HUES6 (cell line): Measurements from ENCODE around the gene GHITM.
"Not testable (repeated sequence)": the region's sequence is repeated elsewhere in the genome, so short reads cannot be mapped to it uniquely, and the experiment has no call there.

Source experiments
- H3K27ac ChIP-seq: 2 replicates; pipeline ENCODE4 v1.7.0; 2013; ENCODE audit warnings: low read depth, mild to moderate bottlenecking, low read length, inconsistent platforms
- H3K27me3 ChIP-seq: 2 replicates; pipeline ENCODE4 v1.6.1; 2013; ENCODE audit warnings: low read length; ENCODE audit not compliant: control insufficient read depth, insufficient read depth
- H3K36me3 ChIP-seq: 2 replicates; pipeline ENCODE4 v1.6.1; 2013; ENCODE audit warnings: low read length; ENCODE audit not compliant: control insufficient read depth, insufficient read depth
- H3K4me1 ChIP-seq: 2 replicates; pipeline ENCODE4 v1.6.1; 2013; ENCODE audit warnings: low read length; ENCODE audit not compliant: control insufficient read depth, insufficient read depth
- H3K4me3 ChIP-seq: 2 replicates; pipeline ENCODE4 v1.5.1; 2013; ENCODE audit warnings: low read depth, low read length
- H3K9ac ChIP-seq: one replicate; pipeline ENCODE4 v1.6.1; 2013; ENCODE audit warnings: mild to moderate bottlenecking, low read length
- H3K9me3 ChIP-seq: 2 replicates; pipeline ENCODE4 v1.6.1; 2013; ENCODE audit warnings: low read depth, low read length; ENCODE audit not compliant: control insufficient read depth, insufficient read depth

Gene GHITM, protein sequence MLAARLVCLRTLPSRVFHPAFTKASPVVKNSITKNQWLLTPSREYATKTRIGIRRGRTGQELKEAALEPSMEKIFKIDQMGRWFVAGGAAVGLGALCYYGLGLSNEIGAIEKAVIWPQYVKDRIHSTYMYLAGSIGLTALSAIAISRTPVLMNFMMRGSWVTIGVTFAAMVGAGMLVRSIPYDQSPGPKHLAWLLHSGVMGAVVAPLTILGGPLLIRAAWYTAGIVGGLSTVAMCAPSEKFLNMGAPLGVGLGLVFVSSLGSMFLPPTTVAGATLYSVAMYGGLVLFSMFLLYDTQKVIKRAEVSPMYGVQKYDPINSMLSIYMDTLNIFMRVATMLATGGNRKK

GRCh38 chr10:84139126-84140035 lies at the start of gene GHITM:
Gene GHITM (plus strand): TSS chr10:84139509. CDS start chr10:84141501, 1,992 bp downstream.
- H3K36me3 ChIP-seq = peaks cover 28% of the 10 kb centered on the region
- H3K27me3 ChIP-seq = no peaks in the 10 kb centered on the region
- H3K9ac ChIP-seq = peak within 1 kb of the TSS; percentile 94
- no peaks in the 10 kb centered on the region for H3K9me3 ChIP-seq
- peak within 1 kb of the TSS; percentile 85 for H3K4me3 ChIP-seq
- peak within 1 kb of the TSS; percentile 82 for H3K27ac ChIP-seq
- H3K4me1 ChIP-seq = peaks cover 17% of the 10 kb centered on the region; the same call in 1 of the 2 replicates

DNA sequence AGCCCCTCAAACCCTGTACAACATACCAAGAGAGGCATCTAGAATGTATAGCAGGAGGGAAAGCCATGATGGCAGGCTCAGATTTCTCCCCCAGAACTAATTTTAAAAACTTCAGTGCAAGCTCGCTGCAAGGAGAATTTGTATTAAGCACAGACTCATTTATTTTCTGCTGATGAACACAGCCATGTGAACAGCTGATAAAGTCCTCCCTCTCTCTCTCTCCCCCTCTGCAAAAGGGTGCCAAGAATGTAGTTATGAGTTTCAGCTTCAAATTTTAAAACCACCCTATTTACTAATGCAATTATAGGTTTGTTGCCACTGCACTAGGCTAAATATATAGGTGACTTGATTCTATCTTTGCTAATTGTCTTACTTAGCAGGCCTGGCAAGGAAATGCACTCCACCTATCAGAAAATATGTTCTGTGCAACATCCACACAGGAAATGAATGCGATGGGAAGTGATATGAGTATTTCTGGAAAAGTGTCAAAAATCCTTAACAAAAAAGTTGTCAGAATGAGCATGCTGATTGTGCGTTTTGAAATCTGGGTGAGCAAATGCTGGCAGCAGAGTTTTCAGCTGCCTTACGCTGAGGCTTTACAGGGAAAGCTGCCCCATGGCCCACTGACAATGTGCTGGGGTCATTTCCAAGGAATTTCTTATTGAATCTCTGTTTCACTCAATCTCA lies 43.4 kb upstream of the GHITM start:
- H3K27ac ChIP-seq = no peak overlapping the region
- no peak overlapping the region for H3K4me3 ChIP-seq
- no peak overlapping the region for H3K9ac ChIP-seq

GRCh38 chr10:84097787-84098353 lies 41.4 kb upstream of the GHITM start:
- H3K9me3 ChIP-seq = no peaks in the 10 kb centered on the region
- H3K36me3 ChIP-seq = no peaks in the 10 kb centered on the region
- H3K4me1 ChIP-seq = no peaks in the 10 kb centered on the region
- no peak overlapping the region for H3K4me3 ChIP-seq
- no peak overlapping the region for H3K27ac ChIP-seq
- no peak overlapping the region for H3K9ac ChIP-seq
- H3K27me3 ChIP-seq = no peaks in the 10 kb centered on the region

More for the DNA sequence above, 43.4 kb upstream of the GHITM start:
- no peaks in the 10 kb centered on the region for H3K36me3 ChIP-seq
- no peaks in the 10 kb centered on the region for H3K4me1 ChIP-seq
- no peaks in the 10 kb centered on the region for H3K9me3 ChIP-seq
- no peaks in the 10 kb centered on the region for H3K27me3 ChIP-seq

GRCh38 chr10:84098667-84099066 lies 40.6 kb upstream of the GHITM start:
- H3K9me3 ChIP-seq = no peaks in the 10 kb centered on the region
- H3K27ac ChIP-seq = no peak overlapping the region
- H3K4me1 ChIP-seq = no peaks in the 10 kb centered on the region
- no peak overlapping the region for H3K9ac ChIP-seq
- no peaks in the 10 kb centered on the region for H3K36me3 ChIP-seq
- H3K27me3 ChIP-seq = no peaks in the 10 kb centered on the region
- no peak overlapping the region for H3K4me3 ChIP-seq

DNA sequence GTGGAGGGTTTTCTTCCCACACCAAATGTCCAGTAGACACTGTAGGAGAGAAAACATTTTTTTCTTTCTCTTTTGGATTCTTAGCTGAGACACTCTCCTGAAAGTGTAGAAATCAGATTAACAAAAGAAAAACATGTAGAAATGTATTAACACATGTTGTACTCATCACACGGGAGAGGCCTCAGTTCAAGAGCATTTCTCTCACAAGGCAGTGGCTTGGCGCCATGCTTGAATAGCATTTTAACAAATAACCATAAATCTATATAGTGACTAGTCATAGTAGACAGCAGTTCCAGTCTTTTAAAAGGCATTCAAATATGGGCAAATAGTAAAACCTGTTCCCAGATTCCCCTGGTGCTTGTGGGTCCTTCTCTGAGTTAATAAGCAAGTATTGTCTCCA lies 38.3 kb upstream of the GHITM start:
- Histone ChIP-seq H3K36me3 (no peaks in the 10 kb centered on the region), H3K4me3 (no peak overlapping the region), H3K9me3 (no peaks in the 10 kb centered on the region), H3K4me1 (no peaks in the 10 kb centered on the region), H3K27me3 (no peaks in the 10 kb centered on the region), H3K27ac (no peak overlapping the region), H3K9ac (no peak overlapping the region)

DNA sequence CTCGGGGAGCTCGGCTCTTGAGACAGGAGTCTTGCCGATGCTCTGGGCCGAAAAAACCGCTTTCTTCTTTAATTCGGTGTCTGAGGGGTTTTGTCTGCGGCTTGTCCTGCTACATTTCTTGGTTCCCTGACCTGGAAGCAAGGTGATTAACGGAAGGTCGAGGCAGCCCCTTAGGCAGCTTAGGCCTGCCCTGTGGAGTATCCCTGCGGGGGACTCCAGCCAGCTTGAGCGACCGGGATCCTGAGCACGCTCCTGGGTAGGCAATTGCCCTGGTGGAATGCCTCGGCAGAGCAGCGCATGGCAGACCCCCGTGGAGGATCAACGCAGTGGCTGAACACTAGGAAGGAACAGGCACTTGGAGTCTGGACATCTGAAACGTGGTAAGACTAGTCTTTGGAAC lies 30.5 kb upstream of the GHITM start:
- Histone ChIP-seq H3K27ac (no peak overlapping the region), H3K27me3 (no peaks in the 10 kb centered on the region), H3K9me3 (no peaks in the 10 kb centered on the region), H3K9ac (no peak overlapping the region), H3K4me3 (no peak overlapping the region), H3K36me3 (no peaks in the 10 kb centered on the region), H3K4me1 (no peaks in the 10 kb centered on the region)

DNA sequence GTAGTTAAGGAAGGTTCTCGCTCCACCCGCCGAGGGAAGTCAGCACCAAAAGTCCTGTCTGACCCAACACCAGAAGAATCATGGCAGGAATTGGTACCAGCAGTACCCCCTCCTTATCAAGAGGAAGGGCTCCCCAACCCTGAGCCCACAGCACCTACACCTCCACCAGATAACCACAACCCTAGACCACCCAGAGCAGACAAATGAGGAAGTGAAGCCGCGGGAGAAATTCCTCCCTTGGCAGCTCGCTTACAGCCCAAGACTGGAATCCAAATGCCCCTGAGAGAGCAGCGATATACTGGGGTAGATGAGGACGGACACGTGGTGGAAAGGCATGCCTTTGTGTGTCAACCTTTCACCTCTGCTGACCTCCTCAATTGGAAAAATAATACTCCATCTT lies 29.5 kb upstream of the GHITM start:
- H3K4me1 ChIP-seq, H3K36me3 ChIP-seq, H3K27ac ChIP-seq, H3K9me3 ChIP-seq, H3K4me3 ChIP-seq, H3K27me3 ChIP-seq, H3K9ac ChIP-seq: not testable (repeated sequence)

DNA sequence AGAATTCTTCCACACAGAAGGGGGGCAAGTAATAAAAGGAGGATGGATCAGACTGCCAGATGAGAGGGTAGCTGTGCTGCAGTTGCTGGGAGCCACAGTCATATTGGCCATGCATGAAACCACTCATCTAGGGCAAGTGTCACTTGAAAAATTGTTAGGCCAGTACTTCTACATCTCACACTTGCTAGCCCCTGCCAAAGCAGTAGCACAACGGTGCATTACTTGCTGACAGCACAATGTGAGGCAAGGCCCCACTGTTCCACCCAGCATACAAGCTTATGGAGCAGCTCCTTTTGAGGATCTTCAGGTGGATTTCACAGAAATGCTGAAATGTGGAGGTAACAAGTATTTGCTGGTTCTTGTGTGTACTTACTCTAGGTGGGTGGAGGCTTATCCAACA lies 25.8 kb upstream of the GHITM start:
- H3K4me3 ChIP-seq, H3K4me1 ChIP-seq, H3K27me3 ChIP-seq, H3K27ac ChIP-seq, H3K9ac ChIP-seq, H3K9me3 ChIP-seq, H3K36me3 ChIP-seq: not testable (repeated sequence)

DNA sequence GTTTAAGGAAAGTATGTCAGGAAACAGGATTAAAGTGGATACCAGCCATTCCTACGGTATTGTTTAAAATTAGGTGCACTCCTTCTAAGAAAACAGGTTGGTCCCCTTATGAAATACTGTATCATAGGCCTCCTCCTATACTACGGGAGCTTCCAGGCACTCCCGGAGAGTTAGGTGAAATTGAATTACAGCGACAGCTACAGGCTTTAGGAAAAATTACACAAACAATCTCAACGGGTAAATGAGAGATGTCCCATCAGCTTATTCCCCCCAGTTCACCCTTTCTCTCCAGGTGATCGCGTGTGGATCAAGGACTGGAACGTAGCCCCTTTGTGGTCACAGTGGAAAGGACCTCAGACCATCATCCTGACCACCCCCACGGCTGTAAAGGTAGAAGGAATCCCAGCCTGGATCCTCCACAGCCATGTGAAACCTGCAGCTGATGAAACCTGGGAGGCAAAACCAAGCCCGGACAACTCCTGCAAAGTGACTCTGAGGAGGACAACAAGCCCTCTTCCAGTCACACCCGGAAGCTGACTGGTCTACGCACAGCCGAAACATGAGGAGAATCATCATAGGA lies 25.1 kb upstream of the GHITM start:
- Histone ChIP-seq H3K9me3 (no peaks in the 10 kb centered on the region), H3K4me1 (no peaks in the 10 kb centered on the region), H3K4me3 (no peak overlapping the region), H3K27ac (no peak overlapping the region), H3K36me3 (no peaks in the 10 kb centered on the region), H3K9ac (no peak overlapping the region), H3K27me3 (no peaks in the 10 kb centered on the region)

- H3K9me3 ChIP-seq, H3K9ac ChIP-seq, H3K36me3 ChIP-seq, H3K27ac ChIP-seq, H3K4me3 ChIP-seq, H3K4me1 ChIP-seq, H3K27me3 ChIP-seq: not testable (repeated sequence)
Measured at GRCh38 chr10:84117204-84117603, 22.1 kb upstream of the GHITM start.
